T-helper 17 cell (primary cell): ENCODE data around the gene MAN2B1. TPM values are rescaled to one million over a fixed set of nuclear protein-coding genes. Genes with fewer than 3 reads are reported as not detected.
"Not testable (repeated sequence)": the region's sequence is repeated elsewhere in the genome, so short reads cannot be mapped to it uniquely, and the experiment has no call there.

Experiments
- ATAC-seq: fragments of 150-1000 bp; cut with Tn5 transposase; 2 replicates; pipeline ENCODE4 v1.10.0; 2021; ENCODE audit warnings: mild to moderate bottlenecking, moderate library complexity
- DNase-seq, 3 donors: peaks; one replicate each; pipeline versions ENCODE4 v3.0.0 to v3.0.0-alpha.2; 2020 to 2021
- H3K9me3 ChIP-seq: one replicate; pipeline ENCODE4 v1.7.0; 2013; ENCODE audit warnings: low read length, mild to moderate bottlenecking; ENCODE audit not compliant: control insufficient read depth, poor library complexity, severe bottlenecking
- H3K27ac Mint-ChIP-seq: one replicate; pipeline ENCODE4 v1.8.0; 2022; ENCODE audit warnings: mild to moderate bottlenecking, moderate library complexity, mixed read lengths
- H3K27me3 Mint-ChIP-seq: one replicate; pipeline ENCODE4 v1.8.0; 2022; ENCODE audit warnings: mixed read lengths
- H3K36me3 Mint-ChIP-seq: one replicate; pipeline ENCODE4 v1.8.0; 2022; ENCODE audit warnings: low read depth, mixed read lengths
- H3K4me1 Mint-ChIP-seq: one replicate; pipeline ENCODE4 v1.8.0; 2022; ENCODE audit warnings: mild to moderate bottlenecking, mixed read lengths
- H3K4me3 Mint-ChIP-seq: one replicate; pipeline ENCODE4 v1.8.0; 2022; ENCODE audit warnings: mild to moderate bottlenecking, moderate library complexity, mixed read lengths
- total RNA-seq, 4 donors: library from RNA in 2 of 4; stranded (reverse) in 2 of 4; gene quantifications; one replicate each; pipeline ENCODE4 v1.2.3 and lab custom pipeline; 2022 to 2026

The MAN2B1 gene
- total RNA-seq, 2 donors from 2014 or later, result 157 to 181 TPM

GRCh38 chr19:12680034-12680433 lies 13.5 kb upstream of the MAN2B1 start:
- no peak overlapping the region for H3K27ac Mint-ChIP-seq
- no peak overlapping the region for H3K4me3 Mint-ChIP-seq
- no peak for ATAC-seq
- H3K36me3 Mint-ChIP-seq, result peaks cover 7% of the 10 kb centered on the region
- no peak for DNase-seq
- no peaks in the 10 kb centered on the region for H3K9me3 ChIP-seq
- no peaks in the 10 kb centered on the region for H3K27me3 Mint-ChIP-seq
- peaks cover 14% of the 10 kb centered on the region for H3K4me1 Mint-ChIP-seq

- H3K27ac Mint-ChIP-seq, H3K9me3 ChIP-seq, H3K4me3 Mint-ChIP-seq, ATAC-seq, DNase-seq, H3K27me3 Mint-ChIP-seq, H3K36me3 Mint-ChIP-seq: not testable (repeated sequence)
- H3K4me1 Mint-ChIP-seq, result peaks cover 18% of the 10 kb centered on the region
Measured at GRCh38 chr19:12678039-12678438, 11.5 kb upstream of the MAN2B1 start.

- Mint-ChIP-seq H3K27ac (peak overlapping the region; percentile 88), H3K4me3 (no peak overlapping the region), H3K4me1 (peaks cover 23% of the 10 kb centered on the region), H3K27me3 (no peaks in the 10 kb centered on the region), H3K36me3 (peaks cover 9% of the 10 kb centered on the region)
- DNase-seq (no peak), ATAC-seq (no peak)
- H3K9me3 ChIP-seq, result no peaks in the 10 kb centered on the region
Measured at GRCh38 chr19:12676928-12677327, 10.4 kb upstream of the MAN2B1 start.

GRCh38 chr19:12676384-12676792 lies 9.8 kb upstream of the MAN2B1 start:
- H3K27ac Mint-ChIP-seq, result peak overlapping the region; percentile 88
- H3K4me3 Mint-ChIP-seq, result peak overlapping the region; percentile 39
- H3K27me3 Mint-ChIP-seq, result no peaks in the 10 kb centered on the region
- H3K36me3 Mint-ChIP-seq, result peaks cover 10% of the 10 kb centered on the region
- peaks cover 25% of the 10 kb centered on the region for H3K4me1 Mint-ChIP-seq
- no peaks in the 10 kb centered on the region for H3K9me3 ChIP-seq
- ATAC-seq (peak; percentile 35), DNase-seq (peak; percentile 62 to 79 (median 64))

GRCh38 chr19:12675940-12676339 lies 9.4 kb upstream of the MAN2B1 start:
- Mint-ChIP-seq H3K4me3 (peak overlapping the region; percentile 39), H3K27ac (peak overlapping the region; percentile 88), H3K36me3 (peaks cover 7% of the 10 kb centered on the region), H3K27me3 (no peaks in the 10 kb centered on the region), H3K4me1 (peaks cover 20% of the 10 kb centered on the region)
- no peaks in the 10 kb centered on the region for H3K9me3 ChIP-seq
- DNase-seq, result no peak
- ATAC-seq, result no peak

GRCh38 chr19:12675399-12675798 lies 8.9 kb upstream of the MAN2B1 start:
- H3K27me3 Mint-ChIP-seq, result no peaks in the 10 kb centered on the region
- H3K4me1 Mint-ChIP-seq, result peaks cover 19% of the 10 kb centered on the region
- ATAC-seq (no peak), DNase-seq (no peak)
- H3K36me3 Mint-ChIP-seq, result peaks cover 6% of the 10 kb centered on the region
- H3K4me3 Mint-ChIP-seq, result no peak overlapping the region
- no peaks in the 10 kb centered on the region for H3K9me3 ChIP-seq
- peak overlapping the region; percentile 6 for H3K27ac Mint-ChIP-seq

- ATAC-seq (no peak), DNase-seq (no peak)
- H3K36me3 Mint-ChIP-seq, result peaks cover 8% of the 10 kb centered on the region
Measured at GRCh38 chr19:12672744-12673143, 6.2 kb upstream of the MAN2B1 start.

GRCh38 chr19:12670159-12670928 lies 3.8 kb upstream of the MAN2B1 start:
- Mint-ChIP-seq H3K4me1 (peaks cover 40% of the 10 kb centered on the region), H3K27ac (peak overlapping the region; percentile 99), H3K36me3 (peaks cover 5% of the 10 kb centered on the region), H3K4me3 (peak overlapping the region; percentile 96), H3K27me3 (no peaks in the 10 kb centered on the region)
- ATAC-seq, result no peak
- no peaks in the 10 kb centered on the region for H3K9me3 ChIP-seq
- no peak for DNase-seq

More at GRCh38 chr19:12672744-12673143, 6.2 kb upstream of the MAN2B1 start:
- Mint-ChIP-seq H3K4me3 (no peak overlapping the region), H3K27ac (no peak overlapping the region), H3K4me1 (peaks cover 31% of the 10 kb centered on the region), H3K27me3 (no peaks in the 10 kb centered on the region)
- no peaks in the 10 kb centered on the region for H3K9me3 ChIP-seq

GRCh38 chr19:12669270-12670158 lies 3.0 kb upstream of the MAN2B1 start:
- ATAC-seq, result peak; percentile 44
- H3K9me3 ChIP-seq, result no peaks in the 10 kb centered on the region
- no peaks in the 10 kb centered on the region for H3K27me3 Mint-ChIP-seq
- peaks cover 47% of the 10 kb centered on the region for H3K4me1 Mint-ChIP-seq
- peaks cover 5% of the 10 kb centered on the region for H3K36me3 Mint-ChIP-seq
- H3K27ac Mint-ChIP-seq, result peak overlapping the region; percentile 99
- H3K4me3 Mint-ChIP-seq, result peak overlapping the region; percentile 96
- peak; percentile 56 to 63 (median 58) for DNase-seq

GRCh38 chr19:12668932-12669269 lies 2.4 kb upstream of the MAN2B1 start:
- peak; percentile 63 for ATAC-seq
- H3K9me3 ChIP-seq, result no peaks in the 10 kb centered on the region
- H3K27me3 Mint-ChIP-seq, result no peaks in the 10 kb centered on the region
- peak overlapping the region; percentile 99 for H3K27ac Mint-ChIP-seq
- H3K36me3 Mint-ChIP-seq, result peaks cover 5% of the 10 kb centered on the region
- H3K4me1 Mint-ChIP-seq, result peaks cover 46% of the 10 kb centered on the region
- peak; percentile 63 to 73 (median 67) for DNase-seq
- H3K4me3 Mint-ChIP-seq, result peak overlapping the region; percentile 96

GRCh38 chr19:12668346-12668745 lies 1.8 kb upstream of the MAN2B1 start:
- Mint-ChIP-seq H3K36me3 (peaks cover 5% of the 10 kb centered on the region), H3K27me3 (no peaks in the 10 kb centered on the region), H3K4me1 (peaks cover 46% of the 10 kb centered on the region), H3K27ac (peak overlapping the region; percentile 99), H3K4me3 (peak overlapping the region; percentile 96)
- no peaks in the 10 kb centered on the region for H3K9me3 ChIP-seq
- ATAC-seq (no peak), DNase-seq (no peak)

GRCh38 chr19:12667731-12668302 lies 1.3 kb upstream of the MAN2B1 start:
- Mint-ChIP-seq H3K27ac (peak overlapping the region; percentile 99), H3K4me1 (peaks cover 46% of the 10 kb centered on the region), H3K36me3 (peaks cover 5% of the 10 kb centered on the region), H3K27me3 (no peaks in the 10 kb centered on the region), H3K4me3 (peak overlapping the region; percentile 96)
- no peaks in the 10 kb centered on the region for H3K9me3 ChIP-seq
- ATAC-seq (no peak), DNase-seq (no peak)

GRCh38 chr19:12665671-12666264 lies 774 bp downstream of the MAN2B1 start:
- ATAC-seq, result no peak
- Mint-ChIP-seq H3K36me3 (peaks cover 2% of the 10 kb centered on the region), H3K4me1 (peaks cover 39% of the 10 kb centered on the region), H3K27me3 (no peaks in the 10 kb centered on the region), H3K27ac (peak overlapping the region; percentile 99), H3K4me3 (peak overlapping the region; percentile 99)
- H3K9me3 ChIP-seq, result no peaks in the 10 kb centered on the region
- no peak for DNase-seq
